Stimulated activated CD4-positive, alpha-beta T cell treated with anti-CD3 and anti-CD28 coated beads, Interleukin-4, amount 100 ng/mL, for 4 hours (primary cell): ENCODE data around the gene CTIF.

Source experiments
- DNase-seq, 2 experiments: peaks; one replicate each; pipeline ENCODE4 v3.0.0-alpha.2; 2020

Gene CTIF

GRCh38 chr18:48842259-48843061 lies 303.6 kb downstream of the CTIF start:
- DNase-seq: peak; percentile 14 to 37

- DNase-seq: no peak
Measured at GRCh38 chr18:48843162-48843561, 304.3 kb downstream of the CTIF start.

- DNase-seq: no peak
Measured at GRCh38 chr18:48843596-48843995, 304.8 kb downstream of the CTIF start.

GRCh38 chr18:48844271-48844670 lies 305.4 kb downstream of the CTIF start:
- no peak for DNase-seq

GRCh38 chr18:48845174-48845573 lies 306.3 kb downstream of the CTIF start:
- DNase-seq: no peak

GRCh38 chr18:48846423-48846932 lies 307.6 kb downstream of the CTIF start:
- no peak for DNase-seq

GRCh38 chr18:48847807-48848486 lies 309.1 kb downstream of the CTIF start:
- DNase-seq: no peak

- DNase-seq: no peak
Measured at GRCh38 chr18:48848641-48849143, 309.9 kb downstream of the CTIF start.

GRCh38 chr18:48850822-48851598 lies 312.2 kb downstream of the CTIF start:
- no peak for DNase-seq

GRCh38 chr18:48851599-48851960 lies 312.7 kb downstream of the CTIF start:
- no peak for DNase-seq

GRCh38 chr18:48852292-48852691 lies 313.5 kb downstream of the CTIF start:
- DNase-seq: no peak

- DNase-seq: no peak
Measured at GRCh38 chr18:48852794-48853193, 314.0 kb downstream of the CTIF start.

GRCh38 chr18:48853588-48853987 lies 314.8 kb downstream of the CTIF start:
- DNase-seq: no peak

GRCh38 chr18:48854780-48855179 lies 315.9 kb downstream of the CTIF start:
- no peak for DNase-seq

GRCh38 chr18:48855422-48856377 lies 316.9 kb downstream of the CTIF start:
- DNase-seq: no peak

- DNase-seq: no peak
Measured at GRCh38 chr18:48857023-48857694, 318.3 kb downstream of the CTIF start.

GRCh38 chr18:48858676-48859075 lies 319.8 kb downstream of the CTIF start:
- DNase-seq: no peak

GRCh38 chr18:48859311-48860268 lies 320.8 kb downstream of the CTIF start:
- DNase-seq: no peak

- no peak for DNase-seq
Measured at GRCh38 chr18:48860269-48861180, 321.7 kb downstream of the CTIF start.
